ENCODE results near the gene WNT5A. TPM values are rescaled to one million over a fixed set of nuclear protein-coding genes. Genes with fewer than 3 reads are reported as not detected.

WNT5A gene
- total RNA-seq, 1 experiment from 2014 or later, result 0.15 TPM

DNA sequence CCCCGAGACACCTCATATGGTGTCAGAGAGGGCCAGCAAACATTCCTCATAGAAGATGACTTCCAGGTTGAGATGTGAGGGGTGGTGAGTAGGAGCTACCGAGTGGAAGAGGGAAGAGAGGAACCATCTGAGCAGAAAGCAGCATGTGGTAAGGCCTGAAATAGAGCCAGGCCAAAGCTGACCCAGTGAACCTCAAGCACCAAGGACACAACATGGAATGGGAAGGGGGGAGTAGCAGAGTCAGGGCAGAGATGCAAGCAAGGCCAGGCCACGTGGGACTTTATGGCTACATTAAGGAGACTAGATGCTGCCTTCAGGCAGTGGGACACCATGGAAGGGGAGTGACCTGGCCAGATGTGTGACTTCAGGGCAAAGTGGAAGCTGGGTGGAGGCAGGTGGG lies 38.3 kb upstream of the WNT5A start:
- no peak overlapping the region for H3K9ac ChIP-seq (ENCODE audit: low read length)
- intact Hi-C loops (cut with micrococcal nuclease), result no loop called here
- H3K4me2 ChIP-seq (ENCODE audit: low read length), result no peak overlapping the region
- no peak overlapping the region for H2AFZ ChIP-seq (ENCODE audit: low read depth, low read length, poor library complexity, severe bottlenecking)
- ChIA-PET RAD21 (ENCODE audit: low non-redundant PET in 1 of 2, low total read pairs in 2 of 2, uncharacterized antibody in 2 of 2, unreplicated experiment in 2 of 2) (no interaction called here), POLR2A (no interaction called here), CTCF (no interaction called here)
- no peak for ATAC-seq
- H3K79me2 ChIP-seq (ENCODE audit: insufficient read depth, low read length), result no peaks in the 10 kb centered on the region
- BruUV-seq (replicated peaks), result no TSS peak
- H3K27ac ChIP-seq (ENCODE audit: low read depth, low read length), result no peak overlapping the region
- no peaks in the 10 kb centered on the region for H3K9me2 ChIP-seq (ENCODE audit: insufficient read depth)
- no peaks in the 10 kb centered on the region for H3K27me3 ChIP-seq (ENCODE audit: insufficient read depth, low read length)
- H3K4me3 ChIP-seq (replicated peaks in 1 of 2; ENCODE audit: low read depth in 1 of 2, low read length in 2 of 2), result no peak overlapping the region
- H3K36me3 ChIP-seq (ENCODE audit: control insufficient read depth in 1 of 2, insufficient read depth in 2 of 2, low read length in 2 of 2), result no peaks in the 10 kb centered on the region
- H4K20me1 ChIP-seq (ENCODE audit: insufficient read depth), result no peaks in the 10 kb centered on the region
- peaks cover 0 to 11% of the 10 kb centered on the region in 2 experiments; a peak in 2 of 4 replicates for H3K9me3 ChIP-seq (ENCODE audit: control insufficient read depth in 1 of 2, insufficient read depth in 1 of 2, low read depth in 1 of 2, low read length in 2 of 2)
- no peaks in the 10 kb centered on the region for H3K4me1 ChIP-seq (ENCODE audit: control insufficient read depth in 1 of 2, insufficient read depth in 2 of 2, low read length in 2 of 2)
- TF ChIP-seq FOSL1 (IDR thresholded peaks at IDR 0.05; ENCODE audit: low read depth) (no peak), ELF1 (IDR thresholded peaks at IDR 0.05; ENCODE audit: borderline replicate concordance, low read depth) (no peak), JUND (IDR thresholded peaks at IDR 0.05) (no peak), RAD21 (IDR thresholded peaks at IDR 0.05; ENCODE audit: low read depth) (no peak), EGR1 (IDR thresholded peaks at IDR 0.05; ENCODE audit: low read depth) (no peak), EZH2 (IDR thresholded peaks at IDR 0.05) (no peak), TCF7L2 (IDR thresholded peaks at IDR 0.05; ENCODE audit: borderline replicate concordance, extremely low read depth, insufficient read depth, insufficient read length) (no peak), SRF (IDR thresholded peaks at IDR 0.05; ENCODE audit: low read depth) (no peak), ZFX (IDR thresholded peaks at IDR 0.05) (no peak), EZH2phosphoT487 (IDR thresholded peaks at IDR 0.05; ENCODE audit: borderline replicate concordance) (no peak)
- DNase-seq (ENCODE audit: low read depth, low spot score), result no peak

DNA sequence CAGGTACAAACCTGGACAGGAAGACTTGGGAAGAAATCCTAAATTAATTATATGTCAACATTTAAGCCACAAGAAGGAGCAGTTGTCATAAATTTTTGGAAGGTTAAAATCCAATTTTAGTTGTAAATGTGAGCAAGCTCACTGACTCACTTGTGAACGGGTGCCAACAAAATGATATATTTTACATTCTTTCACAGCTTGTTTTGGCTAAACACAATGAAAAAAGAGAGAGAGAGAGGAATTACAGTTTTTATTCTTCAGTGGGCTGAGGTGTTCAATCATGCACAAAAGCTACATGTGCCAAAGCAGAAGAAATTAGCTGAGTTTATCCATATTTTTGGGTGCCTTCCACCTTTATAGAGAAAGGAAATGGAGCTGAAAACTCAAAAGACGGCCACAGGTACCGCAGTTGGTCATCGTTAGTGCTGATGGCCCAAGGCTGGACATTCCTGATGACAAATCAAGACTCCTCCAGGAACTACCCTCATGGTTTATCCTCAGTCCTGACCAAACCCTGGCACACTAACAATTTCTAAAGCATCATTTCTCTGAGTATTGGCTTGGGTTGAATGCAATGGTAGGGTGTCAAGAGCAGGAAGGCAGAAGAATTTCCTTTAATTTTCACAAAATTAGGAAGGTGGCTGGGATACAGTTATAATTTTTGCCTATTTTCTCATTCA lies 37.6 kb upstream of the WNT5A start:
- DNase-seq (ENCODE audit: low read depth, low spot score) (no peak), ATAC-seq (no peak)
- Histone ChIP-seq H3K9me3 (ENCODE audit: control insufficient read depth in 1 of 2, insufficient read depth in 1 of 2, low read depth in 1 of 2, low read length in 2 of 2) (peaks cover 0 to 11% of the 10 kb centered on the region in 2 experiments; a peak in 2 of 4 replicates), H3K4me1 (ENCODE audit: control insufficient read depth in 1 of 2, insufficient read depth in 2 of 2, low read length in 2 of 2) (no peaks in the 10 kb centered on the region), H3K27ac (ENCODE audit: low read depth, low read length) (no peak overlapping the region), H3K9me2 (ENCODE audit: insufficient read depth) (no peaks in the 10 kb centered on the region), H2AFZ (ENCODE audit: low read depth, low read length, poor library complexity, severe bottlenecking) (no peak overlapping the region), H4K20me1 (ENCODE audit: insufficient read depth) (no peaks in the 10 kb centered on the region), H3K9ac (ENCODE audit: low read length) (no peak overlapping the region), H3K79me2 (ENCODE audit: insufficient read depth, low read length) (no peaks in the 10 kb centered on the region), H3K36me3 (ENCODE audit: control insufficient read depth in 1 of 2, insufficient read depth in 2 of 2, low read length in 2 of 2) (no peaks in the 10 kb centered on the region), H3K4me2 (ENCODE audit: low read length) (no peak overlapping the region), H3K27me3 (ENCODE audit: insufficient read depth, low read length) (no peaks in the 10 kb centered on the region), H3K4me3 (replicated peaks in 1 of 2; ENCODE audit: low read depth in 1 of 2, low read length in 2 of 2) (no peak overlapping the region)
- BruUV-seq (replicated peaks), result no TSS peak
- CTCF ChIA-PET, result no interaction called here
- POLR2A ChIA-PET, result no interaction called here
- intact Hi-C loops (cut with micrococcal nuclease), result no loop called here
- TF ChIP-seq, protein P1, sequence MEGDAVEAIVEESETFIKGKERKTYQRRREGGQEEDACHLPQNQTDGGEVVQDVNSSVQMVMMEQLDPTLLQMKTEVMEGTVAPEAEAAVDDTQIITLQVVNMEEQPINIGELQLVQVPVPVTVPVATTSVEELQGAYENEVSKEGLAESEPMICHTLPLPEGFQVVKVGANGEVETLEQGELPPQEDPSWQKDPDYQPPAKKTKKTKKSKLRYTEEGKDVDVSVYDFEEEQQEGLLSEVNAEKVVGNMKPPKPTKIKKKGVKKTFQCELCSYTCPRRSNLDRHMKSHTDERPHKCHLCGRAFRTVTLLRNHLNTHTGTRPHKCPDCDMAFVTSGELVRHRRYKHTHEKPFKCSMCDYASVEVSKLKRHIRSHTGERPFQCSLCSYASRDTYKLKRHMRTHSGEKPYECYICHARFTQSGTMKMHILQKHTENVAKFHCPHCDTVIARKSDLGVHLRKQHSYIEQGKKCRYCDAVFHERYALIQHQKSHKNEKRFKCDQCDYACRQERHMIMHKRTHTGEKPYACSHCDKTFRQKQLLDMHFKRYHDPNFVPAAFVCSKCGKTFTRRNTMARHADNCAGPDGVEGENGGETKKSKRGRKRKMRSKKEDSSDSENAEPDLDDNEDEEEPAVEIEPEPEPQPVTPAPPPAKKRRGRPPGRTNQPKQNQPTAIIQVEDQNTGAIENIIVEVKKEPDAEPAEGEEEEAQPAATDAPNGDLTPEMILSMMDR (IDR thresholded peaks at IDR 0.05 in 2 of 3, conservative IDR thresholded peaks at IDR 0.05 in 1 of 3; ENCODE audit: borderline replicate concordance in 1 of 3, insufficient read depth in 1 of 3, low read depth in 2 of 3, low read length in 2 of 3), result no peak
- no peak for TF ChIP-seq CEBPB (IDR thresholded peaks at IDR 0.05; ENCODE audit: low read depth)
- TF ChIP-seq CBX3 (IDR thresholded peaks at IDR 0.05; ENCODE audit: low read depth), result no peak
- TF ChIP-seq JUND (IDR thresholded peaks at IDR 0.05), result no peak
- TF ChIP-seq, protein P2, sequence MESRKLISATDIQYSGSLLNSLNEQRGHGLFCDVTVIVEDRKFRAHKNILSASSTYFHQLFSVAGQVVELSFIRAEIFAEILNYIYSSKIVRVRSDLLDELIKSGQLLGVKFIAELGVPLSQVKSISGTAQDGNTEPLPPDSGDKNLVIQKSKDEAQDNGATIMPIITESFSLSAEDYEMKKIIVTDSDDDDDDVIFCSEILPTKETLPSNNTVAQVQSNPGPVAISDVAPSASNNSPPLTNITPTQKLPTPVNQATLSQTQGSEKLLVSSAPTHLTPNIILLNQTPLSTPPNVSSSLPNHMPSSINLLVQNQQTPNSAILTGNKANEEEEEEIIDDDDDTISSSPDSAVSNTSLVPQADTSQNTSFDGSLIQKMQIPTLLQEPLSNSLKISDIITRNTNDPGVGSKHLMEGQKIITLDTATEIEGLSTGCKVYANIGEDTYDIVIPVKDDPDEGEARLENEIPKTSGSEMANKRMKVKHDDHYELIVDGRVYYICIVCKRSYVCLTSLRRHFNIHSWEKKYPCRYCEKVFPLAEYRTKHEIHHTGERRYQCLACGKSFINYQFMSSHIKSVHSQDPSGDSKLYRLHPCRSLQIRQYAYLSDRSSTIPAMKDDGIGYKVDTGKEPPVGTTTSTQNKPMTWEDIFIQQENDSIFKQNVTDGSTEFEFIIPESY (IDR thresholded peaks at IDR 0.05; ENCODE audit: extremely low read depth, insufficient replicate concordance, low read length), result no peak
- no peak for TF ChIP-seq YY1 (IDR thresholded peaks at IDR 0.05; ENCODE audit: extremely low read depth, insufficient replicate concordance, low read depth, low read length)
- no peak for TF ChIP-seq EZH2 (IDR thresholded peaks at IDR 0.05)
- no peak for TF ChIP-seq RAD21 (IDR thresholded peaks at IDR 0.05; ENCODE audit: low read depth)
- TF ChIP-seq ELF1 (IDR thresholded peaks at IDR 0.05; ENCODE audit: borderline replicate concordance, low read depth), result no peak
- no peak for TF ChIP-seq EZH2phosphoT487 (IDR thresholded peaks at IDR 0.05; ENCODE audit: borderline replicate concordance)
- TF ChIP-seq SP1 (IDR thresholded peaks at IDR 0.05; ENCODE audit: low read depth), result no peak
- TF ChIP-seq, protein P3, sequence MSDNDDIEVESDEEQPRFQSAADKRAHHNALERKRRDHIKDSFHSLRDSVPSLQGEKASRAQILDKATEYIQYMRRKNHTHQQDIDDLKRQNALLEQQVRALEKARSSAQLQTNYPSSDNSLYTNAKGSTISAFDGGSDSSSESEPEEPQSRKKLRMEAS (IDR thresholded peaks at IDR 0.05), result no peak
- no peak for TF ChIP-seq SRF (IDR thresholded peaks at IDR 0.05; ENCODE audit: low read depth)
- RAD21 ChIA-PET (ENCODE audit: low non-redundant PET in 1 of 2, low total read pairs in 2 of 2, uncharacterized antibody in 2 of 2, unreplicated experiment in 2 of 2), result no interaction called here

All from HCT116 (cell line).